Gastrocnemius medialis (tissue), 4 donors: ENCODE results near the gene TKTL1. TPM values are rescaled to one million over a fixed set of nuclear protein-coding genes. Genes with fewer than 3 reads are reported as not detected.
"Not testable (repeated sequence)": the region's sequence is repeated elsewhere in the genome, so short reads cannot be mapped to it uniquely, and the experiment has no call there.

Source experiments
- ATAC-seq, 2 donors: fragments of 150-250 bp; one replicate each; pipeline ENCODE4 v1.9.1; 2016
- DNase-seq, 2 donors: peaks; one replicate each; pipeline ENCODE4 v3.0.0-alpha.2; 2019
- H3K27ac ChIP-seq, 4 donors: fragments of 200-600 bp; sonication (generic); 1 replicate in 1 of 4; 2 replicates in 3 of 4; pipeline ENCODE4 v1.5.1; 2016 to 2018; ENCODE audit warnings: mild to moderate bottlenecking in 2 of 4, moderate library complexity in 1 of 4
- H3K27me3 ChIP-seq, 3 donors: fragments of 200-600 bp; sonication (generic) in 2 of 3; 1 replicate in 1 of 3; 2 replicates in 2 of 3; pipeline versions ENCODE4 v1.5.1 to v1.6.0; 2016 to 2019; ENCODE audit warnings: mild to moderate bottlenecking in 1 of 3, moderate library complexity in 1 of 3
- H3K36me3 ChIP-seq, 2 donors: fragments of 200-600 bp; sonication (generic) in 1 of 2; one replicate each; pipeline ENCODE4 v1.5.1; 2017 to 2018
- H3K4me1 ChIP-seq, 2 donors: fragments of 200-600 bp; sonication (generic) in 1 of 2; one replicate each; pipeline ENCODE4 v1.5.1; 2016 to 2017; ENCODE audit warnings: mild to moderate bottlenecking in 2 of 2
- H3K4me3 ChIP-seq, 4 donors: fragments of 200-600 bp; sonication (generic) in 3 of 4; 1 replicate in 1 of 4; 2 replicates in 3 of 4; pipeline ENCODE4 v1.5.1; 2016 to 2019; ENCODE audit warnings: mild to moderate bottlenecking in 2 of 4
- H3K9me3 ChIP-seq, 3 donors: fragments of 200-600 bp; sonication (generic) in 2 of 3; 1 replicate in 1 of 3; 2 replicates in 2 of 3; pipeline ENCODE4 v1.5.1; 2016 to 2019
- CTCF ChIP-seq, 5 experiments: fragments of 450-650 bp in 3 of 5; fragments of 200-600 bp in 2 of 5; sonication (generic) in 2 of 5; IDR thresholded peaks in 4 of 5; conservative IDR thresholded peaks in 1 of 5; 1 replicate in 4 of 5; 2 replicates in 1 of 5; pipeline ENCODE4 v1.5.1; 2016 to 2019; ENCODE audit warnings: antibody characterized with exemption in 5 of 5, mild to moderate bottlenecking in 3 of 5, moderate library complexity in 3 of 5
- POLR2A ChIP-seq, 2 donors: fragments of 450-650 bp; IDR thresholded peaks; one replicate each; pipeline ENCODE4 v1.6.1; 2017; ENCODE audit warnings: antibody characterized with exemption in 2 of 2, mild to moderate bottlenecking in 2 of 2, moderate library complexity in 2 of 2
- in situ Hi-C, 4 donors: fragments of 200-750 bp; cut with MboI; loops; one replicate each; pipeline versions ENCODE4 v1.15.0 to v1.8.0; 2017; ENCODE audit warnings: low sequenced_read_pairs in 4 of 4
- intact Hi-C: fragments of 100-400 bp; cut with DNase I; formaldehyde crosslinking; loops from one replicate; pipeline ENCODE4 v1.15.1; 2023; ENCODE audit warnings: low total_unique reads
- total RNA-seq, 4 donors: library from RNA; depleted of rRNA; stranded (reverse); fragments of >200 nt; gene quantifications; one replicate each; pipeline versions ENCODE4 v1.1.0 to v1.2.3, GENCODE V29; 2016

Gene TKTL1
- under 1 TPM in 3 of 4 donors, not detected in 1; 0.09 to 0.36 (median 0.10) TPM for total RNA-seq

GRCh38 chrX:154295664-154296310 is at the start of gene TKTL1:
Gene TKTL1 (plus strand): TSS chrX:154295795. CDS start chrX:154295860, 65 bp downstream.
- H3K4me1 ChIP-seq: no peaks in the 10 kb centered on the region
- ATAC-seq (no peak), DNase-seq (no peak)
- H3K9me3 ChIP-seq: no peaks in the 10 kb centered on the region
- H3K36me3 ChIP-seq: no peaks in the 10 kb centered on the region
- H3K27ac ChIP-seq: no peak within 1 kb of the TSS
- in situ Hi-C loops (no loop called here), intact Hi-C loops (no loop called here)
- TF ChIP-seq POLR2A (IDR thresholded peaks at IDR 0.05) (no peak), CTCF (IDR thresholded peaks at IDR 0.05 in 4 of 5, conservative IDR thresholded peaks at IDR 0.05 in 1 of 5) (no peak)
- no peaks in the 10 kb centered on the region for H3K27me3 ChIP-seq
- no peak within 1 kb of the TSS for H3K4me3 ChIP-seq

- in situ Hi-C loops, H3K4me1 ChIP-seq, H3K27ac ChIP-seq, H3K36me3 ChIP-seq, H3K9me3 ChIP-seq, H3K4me3 ChIP-seq, intact Hi-C loops, DNase-seq, H3K27me3 ChIP-seq: not testable (repeated sequence)
- ATAC-seq: peak; percentile 54 to 77
Measured at GRCh38 chrX:154247377-154248045, 48.1 kb upstream of the TKTL1 start.

- H3K4me3 ChIP-seq, H3K27me3 ChIP-seq, H3K36me3 ChIP-seq, H3K27ac ChIP-seq, H3K4me1 ChIP-seq, in situ Hi-C loops, ATAC-seq, intact Hi-C loops, H3K9me3 ChIP-seq, DNase-seq: not testable (repeated sequence)
Measured at GRCh38 chrX:154248076-154248475, 47.5 kb upstream of the TKTL1 start.

GRCh38 chrX:154257282-154257681 is 38.3 kb upstream of the TKTL1 start, which contains the start of gene OPN1MW3:
Gene OPN1MW3 (plus strand): TSS chrX:154257582. CDS start chrX:154257620, 38 bp downstream.
- H3K9me3 ChIP-seq, ATAC-seq, DNase-seq, H3K27me3 ChIP-seq, H3K4me1 ChIP-seq, H3K27ac ChIP-seq, intact Hi-C loops, H3K36me3 ChIP-seq, H3K4me3 ChIP-seq, in situ Hi-C loops: not testable (repeated sequence)

GRCh38 chrX:154258711-154259110 is 36.9 kb upstream of the TKTL1 start:
- DNase-seq, H3K27me3 ChIP-seq, ATAC-seq, H3K27ac ChIP-seq, intact Hi-C loops, H3K4me3 ChIP-seq, H3K4me1 ChIP-seq, in situ Hi-C loops, H3K9me3 ChIP-seq, H3K36me3 ChIP-seq: not testable (repeated sequence)

GRCh38 chrX:154263072-154263471 is 32.5 kb upstream of the TKTL1 start:
- H3K27ac ChIP-seq, H3K9me3 ChIP-seq, DNase-seq, H3K4me1 ChIP-seq, H3K36me3 ChIP-seq, ATAC-seq, intact Hi-C loops, in situ Hi-C loops, H3K27me3 ChIP-seq, H3K4me3 ChIP-seq: not testable (repeated sequence)

- intact Hi-C loops, H3K27ac ChIP-seq, H3K27me3 ChIP-seq, DNase-seq, H3K4me3 ChIP-seq, H3K9me3 ChIP-seq, H3K36me3 ChIP-seq, in situ Hi-C loops, H3K4me1 ChIP-seq: not testable (repeated sequence)
- ATAC-seq: peak in 1 of 2 donors; percentile 33
Measured at GRCh38 chrX:154269245-154269644, 26.4 kb upstream of the TKTL1 start.

GRCh38 chrX:154284489-154285338 is 10.9 kb upstream of the TKTL1 start:
- in situ Hi-C loops, H3K27me3 ChIP-seq, H3K27ac ChIP-seq, H3K36me3 ChIP-seq, DNase-seq, H3K9me3 ChIP-seq, H3K4me1 ChIP-seq, intact Hi-C loops, H3K4me3 ChIP-seq: not testable (repeated sequence)
- peak; percentile 54 to 71 for ATAC-seq

GRCh38 chrX:154286406-154286805 is 9.2 kb upstream of the TKTL1 start:
- H3K27ac ChIP-seq, in situ Hi-C loops, H3K36me3 ChIP-seq, ATAC-seq, H3K4me1 ChIP-seq, H3K9me3 ChIP-seq, DNase-seq, intact Hi-C loops, H3K27me3 ChIP-seq, H3K4me3 ChIP-seq: not testable (repeated sequence)
